A549 (cell line): ENCODE results near the gene KCNQ5. TPM values are rescaled to one million over a fixed set of nuclear protein-coding genes. Genes with fewer than 3 reads are reported as not detected.

ENCODE experiments used
- ATAC-seq, 2 experiments: fragments of 200-7000 bp in 1 of 2; fragments of >200 bp in 1 of 2; cut with Nextera tagmentation in 1 of 2; cut with Tn5 transposase in 1 of 2; 3 replicates each; pipeline versions ENCODE4 v1.8.0 to v1.9.1; 2018 to 2020; ENCODE audit warnings: mild to moderate bottlenecking in 1 of 2, moderate library complexity in 1 of 2
- CTCF ChIA-PET: fragments of 300-600 bp; sonication (Branson Sonifier 250); formaldehyde crosslinking; extraction: SDS; loops from one replicate; lab custom pipeline; 2021; ENCODE audit warnings: antibody characterized with exemption, inconsistent platforms; lab: Yijun Ruan, JAX
- POLR2A ChIA-PET: fragments of 350-600 bp; formaldehyde crosslinking; extraction: SDS; loops from one replicate; lab custom pipeline; 2021; ENCODE audit warnings: antibody characterized with exemption, inconsistent platforms; lab: Yijun Ruan, JAX
- DNase-seq, 2 experiments: peaks; one replicate each; pipeline versions ENCODE4 v3.0.0 to v3.0.0-alpha.2; 2011 to 2016; ENCODE audit warnings: low read depth in 1 of 2, low spot score in 1 of 2
- FAIRE-seq: peaks from 2 replicates; lab custom pipeline; 2011; peaks lifted over from hg19 to GRCh38; lab: Jason Lieb, UNC
- H3K27ac ChIP-seq, 2 experiments: fragments of >200 bp; sonication (Bioruptor Twin); formaldehyde crosslinking; 3 replicates each; pipeline ENCODE4 v1.5.1; 2016 to 2017
- H3K4me1 ChIP-seq: fragments of >200 bp; sonication (Bioruptor Twin); formaldehyde crosslinking; 3 replicates; pipeline ENCODE4 v1.6.1; 2016
- H3K4me2 ChIP-seq: fragments of >200 bp; sonication (Bioruptor Twin); formaldehyde crosslinking; 3 replicates; pipeline ENCODE4 v1.6.1; 2016
- H3K4me3 ChIP-seq: fragments of >200 bp; sonication (Bioruptor Twin); formaldehyde crosslinking; 3 replicates; pipeline ENCODE4 v1.5.1; 2016
- H3K9me3 ChIP-seq: fragments of >200 bp; sonication (Bioruptor Twin); formaldehyde crosslinking; 3 replicates; pipeline ENCODE4 v1.6.1; 2016
- CBX8 ChIP-seq: fragments of 200-600 bp; sonication (generic); IDR thresholded peaks from 2 replicates; pipeline ENCODE4 v1.6.1; 2016
- CHD4 ChIP-seq: fragments of 200-600 bp; sonication (generic); IDR thresholded peaks from 2 replicates; pipeline ENCODE4 v1.6.1; 2016; ENCODE audit warnings: antibody characterized with exemption, mild to moderate bottlenecking, borderline replicate concordance
- EHF ChIP-seq: fragments of 250-450 bp; sonication (Bioruptor Pico); IDR thresholded peaks from 2 replicates; pipeline ENCODE4 v1.5.0; 2020; ENCODE audit warnings: mild to moderate bottlenecking
- EHMT2 ChIP-seq: fragments of 200-600 bp; sonication (generic); IDR thresholded peaks from 2 replicates; pipeline ENCODE4 v1.6.1; 2016; ENCODE audit warnings: antibody characterized with exemption, low read depth, mild to moderate bottlenecking, moderate library complexity
- EP300 ChIP-seq, 2 experiments: fragments of >200 bp; sonication (Bioruptor Twin); formaldehyde crosslinking; IDR thresholded peaks; 2 replicates in 1 of 2; 3 replicates in 1 of 2; pipeline ENCODE4 v1.6.1; 2016 to 2017
- ESRRA ChIP-seq: fragments of 150-350 bp; IDR thresholded peaks from 2 replicates; pipeline ENCODE4 v1.6.1; 2014; ENCODE audit warnings: mild to moderate bottlenecking, low read length, borderline replicate concordance
- GATA3 ChIP-seq: IDR thresholded peaks from 2 replicates; pipeline ENCODE4 v1.6.1; 2012; ENCODE audit warnings: borderline replicate concordance
- HEYL ChIP-seq: fragments of 250-450 bp; sonication (Bioruptor Pico); IDR thresholded peaks from 2 replicates; pipeline ENCODE4 v1.8.0; 2021; ENCODE audit warnings: mild to moderate bottlenecking, moderate library complexity
- HOXB13 ChIP-seq: fragments of 250-450 bp; sonication (Bioruptor Pico); IDR thresholded peaks from 2 replicates; pipeline ENCODE4 v1.5.0; 2020; ENCODE audit warnings: low read depth, mild to moderate bottlenecking, moderate library complexity
- HOXB5 ChIP-seq: fragments of 250-450 bp; sonication (Bioruptor Pico); IDR thresholded peaks from 2 replicates; pipeline ENCODE4 v1.5.0; 2020; ENCODE audit warnings: mild to moderate bottlenecking, moderate library complexity
- MAFK ChIP-seq: fragments of 450-650 bp; IDR thresholded peaks from 2 replicates; pipeline ENCODE4 v1.6.1; 2014; ENCODE audit not compliant: partially characterized antibody
- NFE2L2 ChIP-seq: fragments of 150-350 bp; conservative IDR thresholded peaks from 2 replicates; pipeline ENCODE4 v1.6.1; 2014; ENCODE audit warnings: low read length
- POLR2A ChIP-seq: IDR thresholded peaks from 2 replicates; pipeline ENCODE4 v1.6.1; 2012; ENCODE audit warnings: mild to moderate bottlenecking, low read length
- RAD21 ChIP-seq, 2 experiments: fragments of >200 bp in 1 of 2; sonication (Bioruptor Twin) in 1 of 2; formaldehyde crosslinking in 1 of 2; IDR thresholded peaks in 1 of 2; conservative IDR thresholded peaks in 1 of 2; 2 replicates in 1 of 2; 3 replicates in 1 of 2; pipeline ENCODE4 v1.6.1; 2012 to 2018; ENCODE audit warnings: inconsistent platforms in 1 of 2
- RFX5 ChIP-seq: fragments of 450-650 bp; IDR thresholded peaks from 2 replicates; pipeline ENCODE4 v1.7.1; 2014; ENCODE audit warnings: antibody characterized with exemption, mild to moderate bottlenecking, moderate library complexity
- TP53 ChIP-seq: fragments of 250-450 bp; sonication (Bioruptor Pico); IDR thresholded peaks from 2 replicates; pipeline ENCODE4 v1.5.0; 2021; ENCODE audit warnings: mild to moderate bottlenecking, moderate library complexity
- WGBS: methylation state at CpG from one replicate; pipeline ENCODE4 v1.1.6; 2017; ENCODE audit errors: missing lambda C conversion rate; 5-methylcytosine and 5-hydroxymethylcytosine counted together
- polyA minus RNA-seq: library from RNA; depleted of rRNA, polyadenylated mRNA; stranded (reverse); fragments of >200 nt; gene quantifications from 2 replicates; pipeline ENCODE4 v1.2.3, GENCODE V29; 2011; rRNA and poly(A)+ RNA removed
- polyA plus RNA-seq, 4 experiments: library from polyadenylated mRNA; depleted of rRNA in 3 of 4; stranded (reverse); fragments of >200 nt; fragmentation: RNase III in 1 of 4; extraction: RNeasy Plus Mini Kit Qiagen cat#74134 plus additional on column Dnase treatment in 1 of 4; gene quantifications; 2 replicates in 3 of 4; 3 replicates in 1 of 4; pipeline ENCODE4 v1.2.3, GENCODE V29; 2011 to 2017
- TF ChIP-seq, protein P1 (sequence below): IDR thresholded peaks from 2 replicates; pipeline ENCODE4 v1.6.1; 2012
- TF ChIP-seq, protein P2 (sequence below): fragments of 200-600 bp; sonication (generic); IDR thresholded peaks from 2 replicates; pipeline ENCODE4 v1.6.1; 2016; ENCODE audit warnings: antibody characterized with exemption, mild to moderate bottlenecking, moderate library complexity
- TF ChIP-seq, protein P3 (sequence below): fragments of >200 bp; sonication (Bioruptor Twin); formaldehyde crosslinking; IDR thresholded peaks from 2 replicates; pipeline ENCODE4 v1.6.1; 2016
- TF ChIP-seq, protein P4 (sequence below): fragments of 250-450 bp; sonication (Bioruptor Pico); IDR thresholded peaks from 2 replicates; pipeline ENCODE4 v1.5.0; 2021; ENCODE audit warnings: mild to moderate bottlenecking, moderate library complexity, borderline replicate concordance

The KCNQ5 gene
- polyA plus RNA-seq (2011; rRNA removed), result 1.2 TPM in 2 replicates
- polyA plus RNA-seq (2012; cell fraction: cytosol; rRNA removed), result 0.40 and 0.48 TPM in 2 replicates
- polyA plus RNA-seq (2012; cell fraction: nucleus; rRNA removed), result 0.41 and 0.61 TPM in 2 replicates
- polyA plus RNA-seq (2017; fragmentation: RNase III; extraction: RNeasy Plus Mini Kit Qiagen cat#74134 plus additional on column Dnase treatment), result 1.3 to 1.5 TPM (median 1.4 TPM) in 3 replicates
- polyA minus RNA-seq, result 2.7 and 6.5 TPM in 2 replicates

DNA sequence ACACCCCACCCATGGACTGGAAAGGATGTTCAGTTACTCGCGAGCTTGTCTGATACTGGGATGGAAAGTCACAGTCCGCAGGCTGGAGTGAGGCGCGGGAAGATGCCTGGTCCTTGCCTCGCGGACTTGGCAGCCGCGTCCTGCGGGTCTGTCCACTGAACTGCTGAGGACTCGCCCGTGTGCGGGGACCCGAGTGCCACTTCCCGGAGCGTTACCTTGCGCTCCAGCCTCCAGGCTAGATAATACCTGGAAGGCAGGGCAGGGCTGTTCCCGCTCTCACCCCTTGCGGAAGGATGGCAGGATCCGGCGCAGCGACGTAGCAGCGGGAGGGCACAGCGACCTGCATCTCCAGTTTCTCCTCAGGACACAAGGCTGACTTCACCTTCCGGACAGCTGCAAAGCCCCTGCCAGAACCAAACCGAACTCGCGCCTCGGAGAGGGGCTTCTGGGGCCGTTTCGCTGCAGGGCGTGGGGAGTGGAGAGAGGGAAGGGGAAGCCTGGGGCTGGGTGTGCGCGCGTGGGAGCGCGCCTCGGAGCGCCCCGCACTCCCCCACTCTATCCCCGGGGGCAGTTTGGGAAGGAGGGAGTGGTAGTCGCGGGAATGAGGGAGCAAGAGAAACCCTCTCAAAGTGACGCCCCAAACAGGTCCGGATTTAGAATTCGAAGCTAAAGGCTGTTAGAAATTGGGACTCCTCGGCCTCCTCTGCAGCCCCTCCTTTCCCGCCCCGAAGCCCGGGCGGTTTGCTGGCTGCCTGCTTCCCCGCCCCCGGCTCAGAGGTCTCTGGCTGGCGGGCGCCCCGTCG is at the start of gene KCNQ5:
TSS of gene KCNQ5 (plus strand) at position 774 of the 803 bp plus-strand sequence.
- POLR2A ChIA-PET, result no interaction called here
- Histone ChIP-seq H3K9me3 (no peaks in the 10 kb centered on the region), H3K27ac (peak within 1 kb of the TSS; percentile 71 to 89), H3K4me1 (peaks cover 6% of the 10 kb centered on the region; the same call in 1 of the 3 replicates), H3K4me3 (peak within 1 kb of the TSS; percentile 72), H3K4me2 (peak within 1 kb of the TSS; percentile 91)
- WGBS, result 2% methylated on average over 13 of the region's 58 CpGs
- DNase-seq (peak; percentile 11 to 24), ATAC-seq (peak; percentile 40 to 65; a peak in 5 of 6 replicates), FAIRE-seq (no peak)
- TF ChIP-seq POLR2A, result no peak
- no peak for TF ChIP-seq TP53 (CRISPR knock-in tag)
- no peak for TF ChIP-seq EHF
- TF ChIP-seq, protein P1, sequence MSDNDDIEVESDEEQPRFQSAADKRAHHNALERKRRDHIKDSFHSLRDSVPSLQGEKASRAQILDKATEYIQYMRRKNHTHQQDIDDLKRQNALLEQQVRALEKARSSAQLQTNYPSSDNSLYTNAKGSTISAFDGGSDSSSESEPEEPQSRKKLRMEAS, result no peak; the same call in 1 of the 2 replicates
- no peak for TF ChIP-seq EP300 (IDR thresholded peaks at IDR 0.05)
- CTCF ChIA-PET, result interaction anchor here (0.6 to 10.1 kb wide), 8 partner anchors 13 to 518 kb away, joined by 3 to 125 read pairs (median 4); no protein-coding TSS in a partner anchor

DNA sequence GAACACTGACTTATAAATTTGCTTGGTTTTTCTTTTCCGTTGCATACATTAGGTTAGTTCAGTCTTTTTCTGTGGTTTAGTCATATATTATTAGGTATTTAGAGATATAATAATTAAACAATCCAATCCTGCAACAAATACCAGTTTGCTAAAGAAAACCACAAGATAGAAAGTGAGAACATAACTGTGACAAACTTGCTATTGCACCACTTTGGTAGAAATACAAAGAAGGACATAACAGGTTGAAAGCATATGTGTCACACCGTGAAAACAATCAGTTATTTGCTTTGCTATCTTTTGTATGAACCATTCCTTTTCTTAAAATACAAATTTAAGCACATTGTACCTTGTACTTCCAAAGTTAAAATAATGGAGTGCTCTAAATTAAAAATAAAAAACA is 42.0 kb upstream of the KCNQ5 start:
- Histone ChIP-seq H3K27ac (no peak overlapping the region), H3K4me3 (no peak overlapping the region), H3K4me1 (no peaks in the 10 kb centered on the region), H3K9me3 (no peaks in the 10 kb centered on the region), H3K4me2 (no peak overlapping the region)
- no peak for FAIRE-seq
- WGBS, result 48% methylated on average over 2 of the region's 2 CpGs
- POLR2A ChIA-PET, result no interaction called here
- no peak for DNase-seq
- CTCF ChIA-PET, result interaction anchor here (0.5 to 2.9 kb wide), 14 partner anchors 9 to 747 kb away, joined by 3 to 62 read pairs (median 7); no protein-coding TSS in a partner anchor
- TF ChIP-seq, protein P2, sequence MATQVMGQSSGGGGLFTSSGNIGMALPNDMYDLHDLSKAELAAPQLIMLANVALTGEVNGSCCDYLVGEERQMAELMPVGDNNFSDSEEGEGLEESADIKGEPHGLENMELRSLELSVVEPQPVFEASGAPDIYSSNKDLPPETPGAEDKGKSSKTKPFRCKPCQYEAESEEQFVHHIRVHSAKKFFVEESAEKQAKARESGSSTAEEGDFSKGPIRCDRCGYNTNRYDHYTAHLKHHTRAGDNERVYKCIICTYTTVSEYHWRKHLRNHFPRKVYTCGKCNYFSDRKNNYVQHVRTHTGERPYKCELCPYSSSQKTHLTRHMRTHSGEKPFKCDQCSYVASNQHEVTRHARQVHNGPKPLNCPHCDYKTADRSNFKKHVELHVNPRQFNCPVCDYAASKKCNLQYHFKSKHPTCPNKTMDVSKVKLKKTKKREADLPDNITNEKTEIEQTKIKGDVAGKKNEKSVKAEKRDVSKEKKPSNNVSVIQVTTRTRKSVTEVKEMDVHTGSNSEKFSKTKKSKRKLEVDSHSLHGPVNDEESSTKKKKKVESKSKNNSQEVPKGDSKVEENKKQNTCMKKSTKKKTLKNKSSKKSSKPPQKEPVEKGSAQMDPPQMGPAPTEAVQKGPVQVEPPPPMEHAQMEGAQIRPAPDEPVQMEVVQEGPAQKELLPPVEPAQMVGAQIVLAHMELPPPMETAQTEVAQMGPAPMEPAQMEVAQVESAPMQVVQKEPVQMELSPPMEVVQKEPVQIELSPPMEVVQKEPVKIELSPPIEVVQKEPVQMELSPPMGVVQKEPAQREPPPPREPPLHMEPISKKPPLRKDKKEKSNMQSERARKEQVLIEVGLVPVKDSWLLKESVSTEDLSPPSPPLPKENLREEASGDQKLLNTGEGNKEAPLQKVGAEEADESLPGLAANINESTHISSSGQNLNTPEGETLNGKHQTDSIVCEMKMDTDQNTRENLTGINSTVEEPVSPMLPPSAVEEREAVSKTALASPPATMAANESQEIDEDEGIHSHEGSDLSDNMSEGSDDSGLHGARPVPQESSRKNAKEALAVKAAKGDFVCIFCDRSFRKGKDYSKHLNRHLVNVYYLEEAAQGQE, result no peak
- TF ChIP-seq HOXB5 (CRISPR knock-in tag) (no peak), CHD4 (no peak), ESRRA (no peak), EHMT2 (no peak), MAFK (no peak), RFX5 (no peak), HEYL (CRISPR knock-in tag) (no peak), NFE2L2 (no peak), CBX8 (no peak), HOXB13 (CRISPR knock-in tag) (no peak), GATA3 (no peak), RAD21 (conservative IDR thresholded peaks at IDR 0.05 in 1 of 2, IDR thresholded peaks at IDR 0.05 in 1 of 2) (no peak)
- TF ChIP-seq, protein P3, sequence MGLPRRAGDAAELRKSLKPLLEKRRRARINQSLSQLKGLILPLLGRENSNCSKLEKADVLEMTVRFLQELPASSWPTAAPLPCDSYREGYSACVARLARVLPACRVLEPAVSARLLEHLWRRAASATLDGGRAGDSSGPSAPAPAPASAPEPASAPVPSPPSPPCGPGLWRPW, result no peak
- TF ChIP-seq, protein P4, sequence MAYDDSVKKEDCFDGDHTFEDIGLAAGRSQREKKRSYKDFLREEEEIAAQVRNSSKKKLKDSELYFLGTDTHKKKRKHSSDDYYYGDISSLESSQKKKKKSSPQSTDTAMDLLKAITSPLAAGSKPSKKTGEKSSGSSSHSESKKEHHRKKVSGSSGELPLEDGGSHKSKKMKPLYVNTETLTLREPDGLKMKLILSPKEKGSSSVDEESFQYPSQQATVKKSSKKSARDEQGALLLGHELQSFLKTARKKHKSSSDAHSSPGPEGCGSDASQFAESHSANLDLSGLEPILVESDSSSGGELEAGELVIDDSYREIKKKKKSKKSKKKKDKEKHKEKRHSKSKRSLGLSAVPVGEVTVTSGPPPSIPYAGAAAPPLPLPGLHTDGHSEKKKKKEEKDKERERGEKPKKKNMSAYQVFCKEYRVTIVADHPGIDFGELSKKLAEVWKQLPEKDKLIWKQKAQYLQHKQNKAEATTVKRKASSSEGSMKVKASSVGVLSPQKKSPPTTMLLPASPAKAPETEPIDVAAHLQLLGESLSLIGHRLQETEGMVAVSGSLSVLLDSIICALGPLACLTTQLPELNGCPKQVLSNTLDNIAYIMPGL, result no peak
- ATAC-seq, result no peak
